H1 (cell line): ENCODE data around the gene MYLK4. TPM values are rescaled to one million over a fixed set of nuclear protein-coding genes. Genes with fewer than 3 reads are reported as not detected.

ENCODE experiments used
- CHD1 ChIP-seq: IDR thresholded peaks from 2 replicates; pipeline ENCODE4 v1.6.1; 2012; ENCODE audit warnings: low read depth, low read length, improper control_type of control experiment
- TAF1 ChIP-seq: IDR thresholded peaks from 2 replicates; pipeline ENCODE4 v1.6.1; 2011; ENCODE audit warnings: mild to moderate bottlenecking, low read depth, low read length
- polyA plus RNA-seq, 7 experiments: library from polyadenylated mRNA; depleted of rRNA in 3 of 7; stranded (reverse) in 5 of 7; unstranded in 2 of 7; fragments of >200 nt in 5 of 7; fragments of 200-250 nt in 2 of 7; gene quantifications; 1 replicate in 5 of 7; 2 replicates in 1 of 7; 4 replicates in 1 of 7; pipeline versions ENCODE4 v1.2.1 to v1.2.3, GENCODE V29; 2011 to 2013; ENCODE audit warnings: missing spikeins in 2 of 7, mixed read lengths in 2 of 7
- total RNA-seq: library from RNA; stranded (reverse); fragmentation: NEBNext Ultra II Directional; extraction: Animal tissue kit (Norgen Biotek cat#: 25700); gene quantifications from 2 replicates; pipeline ENCODE4 v1.2.1, GENCODE V29; 2021

The MYLK4 gene
- total and polyA plus RNA-seq, 2 of the 8 experiments (the other 6 are each of a cell fraction or from before 2014, with no cell fraction given): 0.11 to 0.17 TPM

- no peak for TF ChIP-seq TAF1
- TF ChIP-seq CHD1: no peak
- TF ChIP-seq, all 59 proteins: peak for 0
These were observed 126.5 kb downstream of the MYLK4 start (continued) for GRCh38 chr6:2624177-2624576.
